GM12892 (cell line): ENCODE measurements around the gene SDCCAG8.

ENCODE experiments used
- POLR2A ChIP-seq: IDR thresholded peaks from 2 replicates; pipeline ENCODE4 v1.6.1; 2011; ENCODE audit warnings: low read depth, low read length, control low read depth
- POLR2AphosphoS5 ChIP-seq: IDR thresholded peaks from 2 replicates; pipeline ENCODE4 v1.6.1; 2011; ENCODE audit warnings: low read depth, low read length, control low read depth

GRCh38 chr1:243272401-243272800 is 16.6 kb downstream of the SDCCAG8 start:
- TF ChIP-seq POLR2AphosphoS5 (no peak), POLR2A (no peak)
